GM18873 (cell line): Measurements from ENCODE around the gene RUBCN.
"Not testable (repeated sequence)": the region's sequence is repeated elsewhere in the genome, so short reads cannot be mapped to it uniquely, and the experiment has no call there.

Source experiments
- ATAC-seq: cut with Tn5 transposase; IDR thresholded peaks from one replicate; pipeline ENCODE4 v1.9.1; 2021; ENCODE audit warnings: mild to moderate bottlenecking, moderate library complexity, moderate number of reproducible peaks; ENCODE audit not compliant: unreplicated experiment, low FRiP score

Gene RUBCN

GRCh38 chr3:197661234-197661834, 75.4 kb downstream of the RUBCN start:
- ATAC-seq: not testable (repeated sequence)

- ATAC-seq: not testable (repeated sequence)
These were observed 77.0 kb downstream of the RUBCN start for GRCh38 chr3:197659701-197660100.

- ATAC-seq: peak; percentile 62
These were observed 77.6 kb downstream of the RUBCN start for GRCh38 chr3:197659144-197659543.

DNA sequence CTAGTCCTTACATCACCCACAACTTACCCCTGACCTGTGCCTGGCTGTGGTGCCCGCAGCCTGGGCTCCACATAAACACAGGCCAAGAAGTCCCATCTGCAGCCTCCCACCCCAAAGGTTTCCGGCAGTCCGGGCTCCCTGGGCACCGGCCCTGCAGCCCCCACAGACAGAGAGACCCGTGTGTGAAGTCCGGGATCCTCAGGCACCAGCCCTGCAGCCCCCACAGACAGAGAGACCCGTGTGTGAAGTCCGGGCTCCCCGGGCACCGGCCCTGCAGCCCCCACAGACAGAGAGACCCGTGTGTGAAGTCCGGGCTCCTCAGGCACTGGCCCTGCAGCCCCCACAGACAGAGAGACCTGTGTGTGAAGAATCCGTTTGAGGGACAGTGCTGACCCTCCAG, 78.0 kb downstream of the RUBCN start:
- ATAC-seq: not testable (repeated sequence)

DNA sequence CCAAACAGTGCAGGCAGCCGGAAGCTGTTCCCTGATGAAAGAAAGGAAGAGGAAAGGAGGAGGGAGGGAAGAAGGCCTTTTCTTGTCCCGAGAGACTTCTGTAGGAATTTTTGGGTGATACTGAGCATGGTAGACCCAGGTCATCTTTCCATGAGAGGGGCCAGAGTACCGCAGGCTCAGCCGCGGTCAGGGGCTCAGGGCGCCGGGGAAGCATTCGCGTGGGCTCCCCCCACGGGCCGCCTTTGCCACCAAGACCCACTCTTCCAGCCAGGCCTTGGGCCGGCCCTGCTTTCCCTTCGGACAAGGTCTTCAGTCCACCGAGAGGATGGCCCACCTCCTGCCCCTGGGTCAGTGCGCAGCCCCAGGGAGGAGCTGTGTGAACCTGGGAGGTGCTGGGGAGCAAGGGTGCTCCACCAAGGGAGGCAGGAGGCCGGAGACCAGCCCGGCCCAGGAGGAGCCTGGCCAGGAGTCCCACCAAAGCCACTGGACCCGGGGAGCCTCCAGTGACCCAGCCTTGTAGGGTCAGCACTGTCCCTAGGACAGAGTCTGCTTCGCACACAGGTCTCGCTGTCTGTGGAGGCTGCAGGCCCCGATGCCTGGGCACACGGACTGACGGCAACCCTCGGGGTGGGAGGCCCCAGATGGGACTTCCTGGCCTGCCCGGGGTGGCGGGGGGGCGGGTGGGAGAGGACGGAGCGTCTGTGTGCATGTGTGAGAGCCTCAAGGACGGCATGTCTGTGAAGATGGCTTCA, 79.0 kb downstream of the RUBCN start:
- ATAC-seq: not testable (repeated sequence)

DNA sequence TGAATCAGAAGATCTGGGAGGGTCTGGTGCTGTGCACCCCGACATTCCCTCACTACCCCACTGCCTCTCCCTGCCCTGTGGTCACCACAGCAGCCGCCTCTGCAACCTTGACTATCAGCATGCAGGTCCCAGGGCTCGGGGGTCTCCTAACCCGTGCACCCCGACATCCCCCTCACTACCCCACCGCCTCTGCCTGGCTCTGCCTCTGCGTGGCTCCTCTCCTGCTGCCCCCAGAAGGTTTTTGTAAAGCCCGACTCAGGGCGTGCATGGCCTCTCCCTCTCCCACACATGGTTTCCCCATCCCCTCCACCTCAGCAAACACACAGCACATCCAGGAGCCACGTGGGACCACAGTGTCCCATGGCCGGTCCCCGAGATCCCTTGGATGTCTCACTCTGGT, 79.7 kb downstream of the RUBCN start:
- not testable (repeated sequence) for ATAC-seq

GRCh38 chr3:197656129-197656528, 80.6 kb downstream of the RUBCN start:
- ATAC-seq: not testable (repeated sequence)

DNA sequence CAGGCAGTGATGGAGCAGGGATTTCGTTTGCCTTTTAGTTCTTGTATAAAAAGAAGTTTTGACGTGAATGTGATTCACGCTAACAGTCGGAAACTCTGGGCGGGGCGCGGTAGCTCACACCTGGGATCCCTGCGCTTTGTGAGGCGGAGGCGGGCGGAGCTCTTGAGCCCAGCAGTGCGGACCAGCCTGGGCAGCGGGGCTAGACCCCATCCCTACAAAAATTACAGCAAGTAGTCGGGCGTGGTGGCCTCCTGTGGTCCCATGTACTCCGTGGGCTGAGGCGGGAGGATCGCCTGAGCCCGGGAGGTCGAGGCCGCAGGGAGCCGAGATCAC, 81.7 kb downstream of the RUBCN start:
- ATAC-seq: peak; percentile 17

DNA sequence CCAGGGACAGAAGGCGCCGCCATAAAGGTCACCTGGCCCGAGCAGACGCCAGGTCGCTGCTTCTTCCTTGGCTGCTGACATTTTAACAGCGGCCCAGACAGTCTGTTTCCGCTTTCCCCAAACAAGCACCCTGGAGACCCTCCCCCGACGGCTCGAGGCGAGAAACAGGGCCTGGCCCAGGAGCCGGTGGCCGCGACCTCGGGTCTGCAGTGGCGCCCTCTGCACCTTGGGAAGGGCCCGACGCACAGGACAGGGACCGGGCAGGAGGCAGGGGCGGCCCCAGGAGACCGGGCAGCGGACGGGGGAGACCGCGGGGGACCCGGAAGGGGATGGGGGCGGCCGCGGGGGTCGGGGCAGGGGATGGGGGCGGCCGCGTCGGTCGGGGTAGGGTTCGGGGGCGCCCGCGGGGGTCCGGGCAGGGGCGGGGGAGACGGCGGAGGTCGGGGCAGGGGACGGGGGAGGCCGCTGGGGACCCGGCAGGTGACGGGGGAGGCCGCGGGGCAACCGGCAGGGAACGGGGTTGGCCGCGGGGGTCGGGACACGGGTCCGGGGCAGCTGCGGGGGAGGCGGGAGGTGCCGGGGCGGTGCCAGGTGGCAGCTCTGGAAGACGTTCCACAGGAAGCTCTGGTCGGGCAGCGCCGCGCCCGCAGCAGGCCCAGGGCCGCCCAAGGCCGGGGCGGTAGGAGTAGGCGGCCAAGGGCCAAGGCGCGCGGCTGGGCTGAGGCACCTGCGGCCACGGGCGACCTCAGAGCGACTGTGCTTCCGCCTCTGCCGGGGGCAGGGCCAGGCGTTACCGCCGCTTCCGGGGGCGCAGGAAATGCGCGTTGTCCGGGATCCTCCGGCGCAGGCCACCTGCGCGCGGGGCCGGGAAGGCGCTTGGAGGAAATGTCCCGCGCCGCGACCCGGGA, 82.4 kb downstream of the RUBCN start:
- ATAC-seq: peak; percentile 77

- ATAC-seq: not testable (repeated sequence)
These were observed 83.8 kb downstream of the RUBCN start for GRCh38 chr3:197652860-197653259.

GRCh38 chr3:197647649-197648048, 89.1 kb downstream of the RUBCN start:
- ATAC-seq: not testable (repeated sequence)

- ATAC-seq: not testable (repeated sequence)
These were observed 89.5 kb downstream of the RUBCN start for GRCh38 chr3:197647191-197647590.

DNA sequence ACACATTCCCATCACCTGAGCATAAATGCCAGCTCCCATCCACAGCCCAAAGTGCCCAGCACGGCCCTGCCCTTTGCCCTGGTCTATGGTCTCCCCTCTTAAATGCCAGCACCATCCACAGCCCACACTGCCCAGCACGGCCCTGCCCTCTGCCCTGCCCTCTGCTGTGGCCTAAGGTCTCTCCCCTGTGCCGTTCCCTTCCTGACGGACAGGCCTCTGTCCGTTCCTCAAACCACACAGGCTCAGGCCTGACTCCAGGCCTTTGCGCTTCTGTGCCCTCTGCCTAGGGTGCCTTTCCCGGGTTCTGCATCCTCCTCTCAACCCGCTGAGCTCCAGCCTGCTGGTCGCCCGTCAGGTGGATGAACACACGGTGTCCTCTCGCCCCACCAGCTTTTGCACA, 90.4 kb downstream of the RUBCN start:
- ATAC-seq: not testable (repeated sequence)

DNA sequence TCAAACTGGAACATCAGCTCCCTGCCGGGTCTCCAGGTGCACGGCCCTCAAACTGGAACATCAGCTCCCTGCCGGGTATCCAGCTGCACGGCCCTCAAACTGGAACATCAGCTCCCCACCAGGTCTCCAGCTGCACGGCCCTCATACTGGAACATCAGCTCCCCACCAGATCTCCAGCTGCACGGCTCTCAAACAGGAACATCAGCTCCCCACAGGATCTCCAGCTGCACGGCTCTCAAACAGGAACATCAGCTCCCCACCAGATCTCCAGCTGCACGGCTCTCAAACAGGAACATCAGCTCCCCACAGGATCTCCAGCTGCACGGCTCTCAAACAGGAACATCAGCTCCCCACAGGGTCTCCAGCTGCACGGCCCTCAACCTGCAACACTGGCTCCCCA, 99.1 kb downstream of the RUBCN start:
- not testable (repeated sequence) for ATAC-seq

- ATAC-seq: not testable (repeated sequence)
These were observed 104.7 kb downstream of the RUBCN start for GRCh38 chr3:197631989-197632388.

GRCh38 chr3:197630766-197631165, 105.9 kb downstream of the RUBCN start:
- not testable (repeated sequence) for ATAC-seq

DNA sequence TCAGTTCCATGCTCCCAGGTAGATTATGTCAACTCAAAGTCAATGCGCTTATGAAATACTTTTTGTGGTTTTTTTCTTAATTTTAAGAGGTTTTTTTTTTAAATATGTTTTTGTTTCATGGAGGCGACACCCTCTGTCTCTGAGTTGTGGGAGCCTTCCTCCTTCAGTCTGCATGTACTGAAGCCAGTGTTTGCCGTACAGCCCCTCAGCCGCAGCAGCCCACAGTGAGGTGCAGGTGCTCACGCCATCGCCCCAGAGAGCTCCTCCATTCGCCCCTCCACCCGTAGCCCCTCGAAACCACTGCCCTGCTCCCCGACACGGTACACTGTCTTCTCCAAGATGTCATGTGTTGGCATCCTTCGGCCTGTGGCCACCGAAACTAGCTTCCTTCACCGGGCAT, 107.4 kb downstream of the RUBCN start:
- not testable (repeated sequence) for ATAC-seq

DNA sequence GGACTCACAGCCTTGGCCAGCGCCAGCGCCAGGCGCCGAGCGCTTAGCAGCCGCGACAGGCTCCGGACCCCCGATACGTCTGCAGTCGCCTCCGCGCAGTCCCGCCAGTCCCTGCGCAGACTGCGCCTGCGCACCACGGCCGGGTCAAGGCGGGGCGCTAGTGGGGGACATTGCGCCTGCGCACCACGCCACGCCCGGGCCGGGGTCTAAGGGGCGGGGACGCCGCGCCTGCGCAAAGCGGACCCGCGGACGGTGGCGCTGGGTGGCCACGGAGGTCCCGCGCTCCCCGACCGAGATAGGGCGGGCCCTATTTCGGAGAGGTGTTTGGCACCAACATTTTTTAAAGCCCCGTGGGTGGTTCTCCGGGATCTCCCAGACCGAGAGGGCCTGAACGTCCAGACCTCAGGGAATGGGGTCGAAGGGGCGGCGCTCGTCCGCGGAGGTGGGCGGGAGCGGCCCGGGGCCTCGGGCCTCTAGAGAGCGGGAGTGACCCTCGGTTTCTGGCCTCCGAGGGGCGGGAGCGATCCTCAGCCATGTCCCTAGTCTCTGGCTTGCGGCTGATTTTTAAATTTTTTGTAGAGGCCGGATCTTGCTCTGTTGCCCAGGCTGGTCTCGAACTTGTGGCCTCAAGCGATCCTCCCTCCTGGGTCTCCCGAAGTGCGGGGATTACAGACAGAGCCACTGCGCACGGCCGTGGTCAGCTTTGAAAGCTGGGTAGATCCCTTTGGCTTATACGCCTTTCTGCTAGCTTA, 108.8 kb downstream of the RUBCN start:
- ATAC-seq: peak; percentile 57

- peak; percentile 23 for ATAC-seq
These were observed 109.4 kb downstream of the RUBCN start for GRCh38 chr3:197627158-197627771.
